RWPE2 (cell line): Measurements from ENCODE around the gene SLC7A8.

Experiments
- ATAC-seq: fragments of 200-7000 bp; cut with Tn5 transposase; 3 replicates; pipeline ENCODE4 v1.9.1; 2021; ENCODE audit warnings: low read depth
- DNase-seq: peaks from one replicate; pipeline ENCODE4 v3.0.0-alpha.2; 2020; ENCODE audit warnings: low spot score
- H3K27ac ChIP-seq: fragments of 450-650 bp; 2 replicates; pipeline ENCODE4 v1.5.1; 2017; ENCODE audit warnings: mild to moderate bottlenecking; ENCODE audit not compliant: poor library complexity, severe bottlenecking
- H3K27me3 ChIP-seq: fragments of 250-450 bp; sonication (Bioruptor Pico); 2 replicates; pipeline ENCODE4 v1.5.1; 2021; ENCODE audit warnings: mild to moderate bottlenecking, moderate library complexity; ENCODE audit not compliant: insufficient read depth, poor library complexity, severe bottlenecking
- H3K36me3 ChIP-seq: fragments of 250-450 bp; sonication (Bioruptor Pico); 2 replicates; pipeline ENCODE4 v1.5.1; 2020; ENCODE audit warnings: low read depth, mild to moderate bottlenecking, moderate library complexity
- H3K4me1 ChIP-seq: fragments of 250-450 bp; sonication (Bioruptor Pico); 2 replicates; pipeline ENCODE4 v1.5.1; 2021; ENCODE audit warnings: mild to moderate bottlenecking, moderate library complexity; ENCODE audit not compliant: insufficient read depth, poor library complexity, severe bottlenecking
- H3K4me3 ChIP-seq: fragments of 250-450 bp; sonication (Bioruptor Pico); 2 replicates; pipeline ENCODE4 v1.5.1; 2021; ENCODE audit warnings: mild to moderate bottlenecking, moderate library complexity; ENCODE audit not compliant: severe bottlenecking
- H3K9me3 ChIP-seq: fragments of 250-450 bp; sonication (Bioruptor Pico); 2 replicates; pipeline ENCODE4 v1.5.1; 2021; ENCODE audit warnings: mild to moderate bottlenecking, moderate library complexity; ENCODE audit not compliant: severe bottlenecking
- CTCF ChIP-seq: fragments of 450-650 bp; IDR thresholded peaks from one replicate; pipeline ENCODE4 v1.5.1; 2017; ENCODE audit warnings: mild to moderate bottlenecking, moderate library complexity; ENCODE audit not compliant: poor library complexity, severe bottlenecking

SLC7A8 gene

DNA sequence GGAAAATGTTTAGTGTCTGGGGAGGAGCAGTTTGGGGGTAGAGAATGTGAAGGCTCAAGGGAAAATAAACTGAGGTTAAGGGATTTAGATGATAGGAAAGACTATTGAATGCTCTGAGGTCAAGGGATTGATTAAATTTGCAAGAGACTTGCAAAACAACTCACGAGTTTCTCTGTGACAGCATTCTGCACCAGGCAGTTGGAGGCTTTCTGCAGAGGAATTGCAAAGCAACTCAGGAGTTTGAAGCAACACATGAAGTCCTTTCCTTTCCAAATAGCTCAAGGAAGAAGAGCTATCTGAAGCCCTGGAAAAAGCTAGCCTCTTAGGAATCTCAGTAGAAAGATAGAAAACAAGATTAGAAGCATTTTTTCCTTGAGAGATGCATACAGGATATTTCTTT lies 23.9 kb downstream of the SLC7A8 start:
- DNase-seq: no peak
- no peak for ATAC-seq
- TF ChIP-seq CTCF: no peak
- no peak overlapping the region for H3K27ac ChIP-seq
- no peaks in the 10 kb centered on the region for H3K9me3 ChIP-seq
- no peak overlapping the region for H3K4me3 ChIP-seq
- peaks cover 23% of the 10 kb centered on the region for H3K4me1 ChIP-seq
- no peaks in the 10 kb centered on the region for H3K27me3 ChIP-seq
- H3K36me3 ChIP-seq: no peaks in the 10 kb centered on the region

DNA sequence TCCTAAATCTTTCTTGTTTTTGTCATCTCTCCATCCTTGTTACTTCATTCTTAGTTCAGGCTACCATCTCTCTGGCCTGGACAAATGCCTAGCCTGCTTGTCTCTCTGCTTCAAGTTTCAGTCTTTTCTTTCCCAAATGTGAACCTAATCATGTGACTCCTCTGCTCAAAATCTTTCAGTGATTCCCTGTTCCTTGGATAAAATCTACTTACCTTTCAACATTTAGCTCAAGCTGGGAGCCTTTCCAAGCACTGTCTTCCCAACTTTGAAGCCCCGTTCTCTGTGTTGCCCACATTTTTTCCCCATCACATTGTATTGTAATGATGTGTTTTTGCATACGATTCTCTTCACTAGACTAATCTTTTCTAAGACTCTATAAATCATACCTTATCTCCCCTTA lies 24.7 kb downstream of the SLC7A8 start:
- no peak for ATAC-seq
- H3K4me3 ChIP-seq: no peak overlapping the region
- DNase-seq: no peak
- H3K27ac ChIP-seq: no peak overlapping the region
- H3K9me3 ChIP-seq: no peaks in the 10 kb centered on the region
- H3K4me1 ChIP-seq: peaks cover 30% of the 10 kb centered on the region
- no peaks in the 10 kb centered on the region for H3K27me3 ChIP-seq
- H3K36me3 ChIP-seq: no peaks in the 10 kb centered on the region
- no peak for TF ChIP-seq CTCF

DNA sequence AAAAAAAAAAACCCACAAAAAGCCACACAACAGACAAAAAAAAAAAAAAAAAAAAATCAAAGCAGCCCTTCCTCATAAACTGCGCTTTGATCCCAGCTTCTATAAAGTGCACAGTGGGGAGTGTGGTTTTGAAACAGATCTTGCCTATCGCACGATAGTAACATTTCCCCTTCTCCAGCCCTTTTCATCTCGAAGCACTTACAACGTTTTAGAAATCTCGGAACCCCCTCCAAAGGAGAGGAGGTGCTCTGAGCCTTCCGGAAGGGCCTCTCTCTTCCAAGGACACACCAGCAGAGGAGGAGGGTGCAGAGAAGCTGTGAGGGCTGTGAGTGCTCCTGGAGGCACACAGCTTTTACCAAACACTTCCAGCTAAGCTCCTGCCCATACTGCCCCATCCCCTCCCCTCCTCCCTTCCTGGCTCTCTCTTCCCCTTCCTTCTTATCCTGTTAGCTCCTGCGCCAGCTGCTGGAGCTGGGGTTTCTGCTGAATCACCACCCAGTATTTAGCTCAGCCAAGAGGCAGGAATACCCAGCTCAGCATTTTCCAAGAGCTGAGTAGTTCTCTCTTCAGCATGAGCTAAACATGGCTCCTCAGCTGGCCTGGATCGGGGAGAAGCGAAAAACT lies 28.4 kb downstream of the SLC7A8 start:
- no peak overlapping the region for H3K4me3 ChIP-seq
- no peaks in the 10 kb centered on the region for H3K9me3 ChIP-seq
- no peak for TF ChIP-seq CTCF
- DNase-seq: no peak
- no peaks in the 10 kb centered on the region for H3K36me3 ChIP-seq
- peaks cover 25% of the 10 kb centered on the region for H3K4me1 ChIP-seq
- ATAC-seq: peak; percentile 73
- peak overlapping the region; percentile 48 for H3K27ac ChIP-seq
- H3K27me3 ChIP-seq: no peaks in the 10 kb centered on the region

DNA sequence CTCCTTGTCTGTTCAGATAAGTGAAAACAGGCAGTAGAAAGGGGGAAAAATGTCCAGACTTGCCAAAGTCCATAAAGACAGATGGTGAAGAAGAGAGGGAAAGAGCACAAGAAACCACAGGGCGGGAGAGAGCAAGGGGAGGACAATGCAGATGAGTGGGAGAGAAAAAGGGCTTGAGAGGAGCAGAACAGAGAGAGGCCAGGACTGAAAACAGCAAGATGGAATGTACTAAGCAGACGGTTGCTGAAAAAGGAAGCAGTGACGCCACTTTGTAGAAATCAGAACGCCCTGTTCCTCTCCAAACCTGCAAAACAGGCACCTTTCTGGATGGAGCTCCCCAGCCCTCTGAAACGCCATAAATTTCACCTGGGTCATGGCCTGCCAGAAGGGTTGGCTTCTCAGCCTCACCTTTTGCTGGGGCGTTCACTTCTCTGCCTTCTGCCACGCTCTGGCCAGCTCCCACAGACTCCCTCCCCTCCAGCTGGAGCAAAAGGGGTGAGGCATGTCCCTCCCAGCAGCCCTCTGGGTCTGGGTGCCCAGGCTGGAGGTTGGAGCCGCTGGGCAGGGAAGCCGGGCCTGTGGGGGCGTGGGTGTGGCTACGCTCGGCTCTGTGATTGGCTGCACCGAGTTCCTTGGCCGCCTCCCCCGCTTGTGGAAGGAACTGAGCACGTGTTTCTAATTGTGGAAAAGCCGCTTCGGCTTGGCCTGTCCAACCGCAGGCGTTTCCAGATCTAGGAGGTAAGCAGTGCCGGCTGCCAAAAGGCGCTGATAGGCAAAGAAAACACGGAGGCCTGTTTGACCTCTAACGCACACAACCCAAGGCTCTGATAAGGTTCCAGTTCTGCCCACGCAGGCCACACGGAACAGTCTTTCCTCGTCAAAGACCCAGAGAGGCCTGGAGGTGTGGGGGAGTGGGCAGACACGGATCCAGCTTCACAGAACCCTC lies 29.3 kb downstream of the SLC7A8 start:
- Histone ChIP-seq H3K36me3 (no peaks in the 10 kb centered on the region), H3K27me3 (no peaks in the 10 kb centered on the region), H3K4me1 (peaks cover 29% of the 10 kb centered on the region), H3K27ac (peak overlapping the region; percentile 48), H3K4me3 (no peak overlapping the region), H3K9me3 (no peaks in the 10 kb centered on the region)
- DNase-seq (peak; percentile 86), ATAC-seq (peak; percentile 65)
- TF ChIP-seq CTCF: no peak
